IPS-18a (cell line): ENCODE measurements around the gene TCEA3.
"Not testable (repeated sequence)": the region's sequence is repeated elsewhere in the genome, so short reads cannot be mapped to it uniquely, and the experiment has no call there.

ENCODE experiments used
- H3K27ac ChIP-seq: one replicate; pipeline ENCODE4 v1.5.1; 2013; ENCODE audit warnings: low read length
- H3K27me3 ChIP-seq: one replicate; pipeline ENCODE4 v1.6.1; 2013; ENCODE audit warnings: mild to moderate bottlenecking, low read length; ENCODE audit not compliant: control insufficient read depth, insufficient read depth
- H3K36me3 ChIP-seq: one replicate; pipeline ENCODE4 v1.6.1; 2013; ENCODE audit warnings: low read depth, low read length; ENCODE audit not compliant: control insufficient read depth
- H3K4me1 ChIP-seq: one replicate; pipeline ENCODE4 v1.6.1; 2013; ENCODE audit warnings: low read depth, low read length; ENCODE audit not compliant: control insufficient read depth
- H3K4me3 ChIP-seq: one replicate; pipeline ENCODE4 v1.5.1; 2013; ENCODE audit warnings: low read length
- H3K9ac ChIP-seq: one replicate; pipeline ENCODE4 v1.6.1; 2013; ENCODE audit warnings: mild to moderate bottlenecking, low read length, moderate library complexity
- H3K9me3 ChIP-seq: one replicate; pipeline ENCODE4 v1.6.1; 2013; ENCODE audit warnings: low read depth, low read length; ENCODE audit not compliant: control insufficient read depth

TCEA3 gene

DNA sequence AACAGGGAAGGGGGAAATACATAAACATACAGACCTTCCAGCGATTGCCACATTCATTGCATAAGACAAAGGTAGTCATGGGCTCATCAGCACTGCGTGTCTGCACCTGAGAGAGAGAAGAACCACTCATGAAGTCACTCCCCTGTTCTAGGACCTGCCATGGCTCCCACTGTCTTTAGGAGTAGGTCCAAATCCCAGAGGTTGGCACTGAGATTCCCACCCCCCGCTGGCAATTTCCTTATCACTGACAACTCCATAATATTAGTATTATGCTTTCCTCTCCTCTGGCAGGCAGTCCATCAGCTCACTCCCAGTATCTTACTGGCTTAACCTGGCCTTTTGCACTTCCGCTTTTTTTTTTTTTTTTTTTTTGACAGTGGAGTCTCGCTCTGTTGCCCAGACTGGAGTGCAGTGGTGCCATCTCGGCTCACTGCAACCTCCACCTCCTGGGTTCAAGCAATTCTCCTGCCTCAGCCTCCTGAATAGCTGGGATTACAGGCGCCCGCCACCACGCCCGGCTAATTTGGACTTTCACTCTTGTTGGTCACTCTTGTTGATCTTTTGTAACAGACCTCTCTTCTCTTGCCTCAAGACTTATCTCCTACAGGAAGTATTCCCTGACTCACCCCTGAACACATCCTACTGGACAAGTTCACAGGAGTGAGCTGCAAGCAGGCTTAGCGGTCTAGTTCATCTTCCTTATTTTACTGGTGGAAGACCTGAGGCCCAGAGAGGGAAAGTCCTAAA lies 40.1 kb downstream of the TCEA3 start:
- H3K27me3 ChIP-seq: peaks cover 93% of the 10 kb centered on the region
- no peaks in the 10 kb centered on the region for H3K9me3 ChIP-seq
- H3K4me1 ChIP-seq: no peaks in the 10 kb centered on the region
- H3K27ac ChIP-seq: no peak overlapping the region
- no peak overlapping the region for H3K4me3 ChIP-seq
- H3K9ac ChIP-seq: no peak overlapping the region
- H3K36me3 ChIP-seq: no peaks in the 10 kb centered on the region

DNA sequence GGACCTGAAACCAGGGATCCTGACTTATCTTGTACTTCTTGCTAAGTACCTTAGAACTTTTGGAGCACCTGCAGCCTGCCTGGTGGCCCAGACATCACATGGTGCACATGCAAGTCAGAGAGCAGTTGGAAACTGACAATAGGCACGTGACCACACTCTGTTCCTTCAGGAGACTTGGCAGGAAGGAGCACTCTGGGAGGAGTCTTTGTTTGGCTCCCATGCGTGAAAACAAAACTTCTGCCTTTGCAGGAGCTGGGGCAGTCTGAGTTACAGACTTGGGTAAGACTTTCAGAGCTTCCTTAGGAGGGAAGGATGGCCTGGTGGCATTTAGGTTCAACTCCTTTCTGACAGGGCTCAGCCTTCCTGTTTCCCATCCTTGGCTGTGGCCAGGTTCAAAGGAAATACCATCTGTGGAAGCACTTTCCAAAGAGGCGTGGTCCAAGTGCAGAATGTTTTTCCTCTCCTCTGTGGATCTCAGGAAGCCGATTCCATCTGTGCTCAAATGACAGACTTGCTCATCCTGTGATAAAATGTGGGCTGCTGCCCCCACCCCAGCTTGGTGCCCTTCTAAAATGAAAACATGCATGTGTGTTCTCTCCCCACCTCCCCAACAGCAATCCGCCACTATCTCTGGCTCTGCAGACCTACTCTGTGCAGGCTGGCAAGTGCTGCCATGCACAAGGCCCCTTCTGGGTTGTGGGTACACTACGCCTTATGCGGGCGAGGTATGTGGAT lies 40.8 kb downstream of the TCEA3 start:
- H3K27me3 ChIP-seq: peaks cover 92% of the 10 kb centered on the region
- H3K9me3 ChIP-seq: no peaks in the 10 kb centered on the region
- no peaks in the 10 kb centered on the region for H3K4me1 ChIP-seq
- no peak overlapping the region for H3K9ac ChIP-seq
- H3K36me3 ChIP-seq: no peaks in the 10 kb centered on the region
- no peak overlapping the region for H3K27ac ChIP-seq
- no peak overlapping the region for H3K4me3 ChIP-seq

DNA sequence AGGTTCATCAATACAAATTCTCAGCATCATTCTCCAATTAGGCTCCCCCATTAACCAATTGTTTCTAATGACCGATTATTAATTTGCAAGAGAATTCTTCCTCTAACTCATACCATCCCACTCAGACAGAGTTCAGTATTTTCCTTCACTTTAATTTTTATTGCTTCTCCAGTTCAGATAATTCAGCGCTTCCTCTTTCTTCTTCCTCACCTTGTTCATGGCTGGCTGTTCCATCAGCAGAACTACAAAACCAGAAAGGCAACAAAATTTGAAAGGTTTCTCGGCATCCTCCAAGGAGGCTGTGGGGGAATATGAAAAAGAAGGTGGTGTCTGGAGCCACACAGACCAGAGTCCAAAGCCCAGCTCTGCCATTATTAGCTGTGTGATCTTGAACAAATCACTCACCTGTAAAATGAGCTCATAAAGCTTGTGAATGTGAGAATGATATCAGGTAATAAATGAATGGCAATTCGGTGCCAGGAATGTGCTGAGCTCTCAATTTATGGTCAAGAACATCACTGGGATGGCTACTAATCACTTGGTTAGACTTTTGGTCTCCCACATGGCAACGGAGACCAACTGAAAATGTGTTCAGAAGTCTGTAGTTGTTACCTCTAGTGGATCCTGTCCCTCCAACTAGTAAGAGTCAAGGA lies 43.2 kb downstream of the TCEA3 start:
- Histone ChIP-seq H3K27me3 (peaks cover 96% of the 10 kb centered on the region), H3K36me3 (no peaks in the 10 kb centered on the region), H3K27ac (no peak overlapping the region), H3K4me1 (no peaks in the 10 kb centered on the region), H3K9ac (no peak overlapping the region), H3K4me3 (no peak overlapping the region), H3K9me3 (no peaks in the 10 kb centered on the region)

GRCh38 chr1:23380719-23381118 lies 43.8 kb downstream of the TCEA3 start:
- H3K9me3 ChIP-seq: no peaks in the 10 kb centered on the region
- H3K9ac ChIP-seq: no peak overlapping the region
- H3K4me3 ChIP-seq: no peak overlapping the region
- no peak overlapping the region for H3K27ac ChIP-seq
- H3K36me3 ChIP-seq: no peaks in the 10 kb centered on the region
- H3K27me3 ChIP-seq: peaks cover 96% of the 10 kb centered on the region
- H3K4me1 ChIP-seq: no peaks in the 10 kb centered on the region

- H3K4me3 ChIP-seq, H3K36me3 ChIP-seq, H3K27ac ChIP-seq, H3K9me3 ChIP-seq, H3K4me1 ChIP-seq, H3K9ac ChIP-seq: not testable (repeated sequence)
- peaks cover 96% of the 10 kb centered on the region for H3K27me3 ChIP-seq
These were observed 44.3 kb downstream of the TCEA3 start for GRCh38 chr1:23380236-23380635.

- Histone ChIP-seq H3K36me3 (no peaks in the 10 kb centered on the region), H3K9ac (no peak overlapping the region), H3K9me3 (no peaks in the 10 kb centered on the region), H3K4me1 (peaks cover 3% of the 10 kb centered on the region), H3K27ac (no peak overlapping the region), H3K27me3 (peaks cover 97% of the 10 kb centered on the region), H3K4me3 (no peak overlapping the region)
These were observed 47.4 kb downstream of the TCEA3 start for GRCh38 chr1:23376890-23377811.

DNA sequence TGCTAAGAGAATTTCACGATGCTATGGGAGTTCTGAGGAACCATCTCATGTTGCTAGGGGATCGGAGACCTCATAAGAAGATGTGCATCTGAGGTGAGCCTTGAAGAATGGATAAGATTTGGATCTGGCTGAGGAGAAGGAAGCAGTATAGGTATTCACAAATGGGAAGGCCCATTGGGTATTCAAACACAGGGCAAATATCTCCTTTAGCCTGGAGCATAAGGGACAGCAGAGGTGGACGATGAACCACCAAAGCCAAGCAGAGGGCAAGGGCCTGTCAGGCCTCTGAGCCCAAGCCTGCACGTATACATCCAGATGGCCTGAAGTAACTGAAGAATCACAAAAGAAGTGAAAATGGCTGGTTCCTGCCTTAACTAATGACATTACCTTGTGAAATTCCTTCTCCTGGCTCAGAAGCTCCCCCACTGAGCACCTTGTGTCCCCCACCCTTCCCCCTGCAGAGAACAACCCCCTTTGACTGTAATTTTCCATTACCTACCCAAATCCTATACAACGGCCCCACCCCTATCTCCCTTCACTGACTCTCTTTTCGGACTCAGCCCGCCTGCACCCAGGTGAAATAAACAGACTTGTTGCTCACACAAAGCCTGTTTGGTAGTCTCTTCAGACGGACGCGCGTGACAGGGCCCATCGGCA lies 50.3 kb downstream of the TCEA3 start:
- not testable (repeated sequence) for H3K9me3 ChIP-seq, H3K27ac ChIP-seq, H3K36me3 ChIP-seq, H3K9ac ChIP-seq, H3K4me3 ChIP-seq
- peaks cover 100% of the 10 kb centered on the region for H3K27me3 ChIP-seq
- H3K4me1 ChIP-seq: peaks cover 19% of the 10 kb centered on the region

GRCh38 chr1:23371987-23372880 lies 52.3 kb downstream of the TCEA3 start:
- no peak overlapping the region for H3K9ac ChIP-seq
- H3K4me3 ChIP-seq: no peak overlapping the region
- no peaks in the 10 kb centered on the region for H3K36me3 ChIP-seq
- H3K4me1 ChIP-seq: peaks cover 19% of the 10 kb centered on the region
- H3K9me3 ChIP-seq: no peaks in the 10 kb centered on the region
- no peak overlapping the region for H3K27ac ChIP-seq
- H3K27me3 ChIP-seq: peaks cover 92% of the 10 kb centered on the region

DNA sequence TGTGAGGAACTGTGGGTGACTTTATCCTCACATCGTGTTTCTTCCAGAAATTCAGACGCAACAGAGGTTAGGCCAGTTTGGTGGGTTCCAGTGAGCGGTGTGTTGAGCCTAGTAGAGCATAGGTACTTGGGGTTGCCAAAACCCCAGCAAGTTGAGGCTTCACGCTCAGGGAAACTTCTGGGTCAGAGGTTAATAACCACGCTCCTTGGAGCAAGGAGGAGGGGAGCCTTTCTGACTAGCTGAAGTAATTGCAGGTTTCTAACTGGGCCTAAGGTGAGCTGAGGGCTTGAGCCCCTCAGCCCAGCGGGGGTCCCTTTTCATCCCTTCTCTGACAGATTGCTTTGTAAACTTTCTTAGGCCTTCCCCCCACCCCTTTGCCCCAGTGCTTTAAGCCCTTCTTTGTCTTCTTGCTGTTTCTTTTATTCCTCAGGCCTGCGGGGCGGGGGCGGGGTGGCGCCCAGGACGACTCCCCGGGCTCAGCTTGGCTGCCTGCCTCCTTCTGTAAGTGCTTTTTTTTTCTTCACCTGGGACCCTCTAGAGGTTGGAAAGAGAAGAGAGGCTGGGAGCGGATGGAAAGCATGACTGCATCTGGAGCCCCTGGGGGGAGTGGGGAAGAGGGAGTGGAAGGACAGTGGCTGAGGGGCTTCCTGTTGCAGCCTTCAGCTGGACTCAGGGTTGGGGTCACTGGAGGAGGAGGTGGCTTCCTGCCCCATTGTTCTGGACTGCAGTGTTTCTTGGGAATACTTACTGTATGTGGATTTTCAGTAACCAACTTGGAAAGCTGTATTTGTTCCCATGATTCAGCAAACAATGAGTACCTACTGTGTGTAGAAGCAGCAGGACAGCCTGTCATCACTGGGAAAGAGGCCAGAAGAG lies 53.6 kb downstream of the TCEA3 start:
- H3K36me3 ChIP-seq: no peaks in the 10 kb centered on the region
- peaks cover 92% of the 10 kb centered on the region for H3K27me3 ChIP-seq
- H3K4me3 ChIP-seq: no peak overlapping the region
- no peak overlapping the region for H3K27ac ChIP-seq
- no peak overlapping the region for H3K9ac ChIP-seq
- no peaks in the 10 kb centered on the region for H3K9me3 ChIP-seq
- H3K4me1 ChIP-seq: peaks cover 19% of the 10 kb centered on the region
